ENCODE results near the gene POU2F1.

GRCh38 chr1:167223144-167224103 is 2.7 kb downstream of the POU2F1 start:
- TF ChIP-seq CTCF (conservative IDR thresholded peaks at IDR 0.05) (no peak), EZH2 (IDR thresholded peaks at IDR 0.05; ENCODE audit: low read depth) (no peak)
